ENCODE measurements around the gene MROH2B.

MROH2B gene

DNA sequence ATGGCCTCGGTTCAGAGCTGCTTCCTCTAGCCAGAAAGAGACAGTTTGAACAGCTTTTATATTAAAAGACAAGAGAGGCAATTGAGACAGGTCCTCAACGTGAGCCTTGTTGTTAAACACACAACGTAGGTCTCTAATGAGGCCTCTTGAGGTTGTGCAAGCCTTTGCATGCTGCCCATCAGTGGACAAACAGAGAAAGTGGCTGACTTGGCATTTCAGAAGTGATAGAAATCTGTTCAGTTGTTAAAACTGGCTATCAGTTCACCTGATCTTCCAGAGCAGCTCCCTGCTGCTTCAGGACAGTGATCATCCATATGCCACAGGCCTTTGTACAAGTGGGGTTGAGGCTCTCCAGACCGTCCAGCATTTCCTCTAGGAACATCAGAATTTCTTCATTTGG is 58.8 kb downstream of the MROH2B start:
- no peak for DNase-seq

GRCh38 chr5:41010572-41010971 is 60.6 kb downstream of the MROH2B start:
- no peak for DNase-seq

DNA sequence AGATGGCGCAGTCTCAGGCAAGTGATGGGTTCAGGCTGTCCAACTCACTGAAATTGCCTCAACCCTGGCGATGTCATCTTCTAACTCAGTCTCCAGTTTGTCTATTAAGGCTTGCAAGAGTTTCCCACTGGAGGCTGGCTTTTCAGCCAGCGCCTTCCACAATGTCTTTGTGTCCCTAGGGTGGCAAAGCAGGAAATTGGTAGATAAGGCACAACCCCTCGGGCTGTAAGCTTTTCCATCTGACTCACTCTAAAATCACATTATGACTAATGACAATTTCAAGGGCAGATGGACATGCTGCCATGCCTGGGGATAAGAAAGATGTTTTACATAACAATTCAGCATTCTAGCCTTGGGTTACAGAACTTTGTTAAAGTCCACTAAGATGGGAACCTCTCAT is 61.9 kb downstream of the MROH2B start:
- no peak for DNase-seq

- no peak for DNase-seq
Measured at GRCh38 chr5:41004931-41005330, 66.2 kb downstream of the MROH2B start.

- no peak for DNase-seq
Measured at GRCh38 chr5:41003670-41004376, 67.3 kb downstream of the MROH2B start.

DNA sequence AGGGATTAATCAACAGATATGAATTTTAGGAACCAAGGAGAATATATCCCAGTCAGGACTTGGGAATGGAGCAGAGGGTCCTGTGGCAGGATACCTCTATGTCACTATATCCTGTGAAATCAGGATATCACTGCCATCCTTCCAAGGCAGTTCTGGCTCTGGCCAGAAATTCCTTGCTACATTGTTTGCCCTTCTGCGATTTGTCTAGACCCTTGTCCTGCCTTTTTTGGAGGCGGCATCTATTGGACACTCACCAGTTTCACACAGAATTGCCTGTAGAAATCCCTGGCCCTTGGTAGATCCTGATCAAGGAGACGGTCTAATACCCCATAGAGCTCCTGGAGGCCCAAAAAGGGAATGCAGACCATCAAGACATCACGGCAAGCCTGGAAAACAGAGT is 71.2 kb downstream of the MROH2B start:
- DNase-seq = no peak

GRCh38 chr5:40999142-40999541 is 72.0 kb downstream of the MROH2B start:
- DNase-seq = no peak

DNA sequence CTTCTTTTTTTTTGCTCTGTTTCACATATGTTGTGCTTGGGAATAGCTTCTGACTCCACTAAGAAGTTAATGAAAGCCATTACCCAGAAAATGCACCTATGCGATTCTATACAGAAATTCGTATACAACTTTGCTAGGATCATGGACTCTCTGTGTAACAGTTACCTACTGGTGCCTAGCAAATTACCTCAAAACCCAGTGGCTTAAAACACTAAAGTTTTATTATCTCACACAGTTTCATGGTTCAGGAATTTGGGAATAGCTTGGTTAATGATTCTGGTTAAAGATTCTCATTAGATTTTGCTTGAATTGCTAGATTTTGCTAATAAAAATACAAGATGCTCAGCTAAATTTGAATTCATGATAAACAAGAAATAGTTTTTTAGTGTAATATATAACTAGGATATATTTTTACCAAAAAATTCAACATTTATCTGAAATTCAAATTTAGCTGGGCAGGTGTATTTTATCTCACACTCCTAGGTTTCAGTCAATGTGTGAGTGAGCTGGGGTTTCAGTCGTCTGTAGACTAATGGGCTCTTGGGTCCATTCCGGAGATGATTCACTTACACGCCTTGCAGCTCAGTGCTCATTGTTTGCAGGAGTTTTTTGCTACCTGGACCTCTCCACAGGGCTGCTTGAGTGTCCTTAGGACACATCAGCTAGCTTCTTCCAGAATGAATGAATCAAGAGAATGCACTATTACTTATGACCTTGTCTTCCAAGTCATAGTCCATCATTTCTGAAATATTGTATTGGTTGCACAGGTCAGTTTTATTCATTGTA is 75.1 kb downstream of the MROH2B start:
- no peak for DNase-seq

GRCh38 chr5:40991981-40992559 is 79.1 kb downstream of the MROH2B start:
- DNase-seq = no peak

DNA sequence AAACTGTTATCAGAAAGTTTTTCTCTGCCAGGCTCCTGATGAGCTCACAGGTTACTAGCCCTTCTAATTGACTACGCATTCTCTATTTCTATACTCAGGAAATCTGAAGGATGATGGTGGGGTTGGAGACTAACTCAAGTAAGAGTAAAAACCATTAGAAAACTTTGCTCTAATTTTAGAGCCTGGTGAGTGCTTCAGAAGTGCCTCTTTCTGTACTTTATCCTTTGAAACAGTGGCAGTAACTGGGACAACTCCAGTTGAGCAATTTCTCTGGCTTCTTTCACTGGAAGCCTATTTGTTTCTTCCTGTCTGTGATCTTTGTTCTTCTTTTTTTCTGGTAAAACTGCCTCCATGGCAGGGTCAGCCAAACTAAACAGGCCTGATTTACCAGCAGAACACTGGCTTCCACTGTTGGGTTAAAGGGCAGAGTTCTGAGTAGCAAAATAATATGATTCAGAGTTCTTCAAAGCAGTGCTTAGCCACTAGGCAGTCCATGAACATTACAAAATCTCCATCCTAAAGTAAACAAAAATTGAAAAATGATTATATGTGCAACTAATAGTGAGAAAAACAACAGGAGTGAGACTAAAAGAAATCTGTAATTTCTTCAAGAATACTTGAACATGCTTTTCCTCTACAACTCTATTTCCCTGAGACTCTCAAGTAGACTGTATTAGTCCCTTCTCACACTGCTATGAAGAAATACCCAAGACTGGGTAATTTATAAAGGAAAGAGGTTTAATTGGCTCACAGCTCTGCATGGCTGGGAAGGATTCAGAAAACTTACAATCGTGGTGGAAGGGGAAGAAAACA is 79.8 kb downstream of the MROH2B start:
- no peak for DNase-seq

DNA sequence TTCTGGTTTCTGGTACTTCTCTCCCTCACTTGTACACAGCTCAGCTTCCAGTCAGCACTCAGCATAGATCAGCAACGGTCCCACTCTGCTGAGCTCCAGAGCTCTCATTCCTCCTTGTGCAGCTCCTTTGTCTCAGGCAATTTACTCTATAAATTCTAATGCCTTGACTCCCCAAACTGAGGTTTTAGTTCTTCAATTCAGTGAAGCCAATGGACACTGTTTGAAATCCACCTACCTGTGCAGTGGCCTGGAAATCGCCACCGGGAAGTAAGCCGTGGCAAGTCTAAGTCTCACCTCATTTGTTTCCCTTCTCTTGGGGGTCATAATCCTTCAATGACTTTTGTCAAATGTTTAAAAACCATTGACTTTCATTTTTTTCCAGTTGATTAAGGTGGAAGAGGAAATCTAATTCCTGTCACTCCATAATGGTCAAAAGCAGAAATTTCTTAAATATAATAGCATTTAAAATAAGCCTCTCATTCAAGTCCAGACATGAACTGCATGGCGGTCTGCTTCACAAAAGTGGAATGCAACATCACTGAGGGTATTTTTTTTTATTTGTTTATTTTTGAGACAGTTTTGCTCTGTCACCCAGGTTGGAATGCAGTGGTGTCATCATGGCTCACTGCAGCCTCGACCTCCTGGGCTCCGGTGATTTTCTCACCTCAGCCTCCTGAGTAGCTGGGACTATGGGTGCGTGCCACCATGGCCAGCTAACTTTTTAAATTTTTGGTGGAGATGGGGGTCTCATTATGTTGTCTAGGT is 82.2 kb downstream of the MROH2B start:
- DNase-seq = no peak

DNA sequence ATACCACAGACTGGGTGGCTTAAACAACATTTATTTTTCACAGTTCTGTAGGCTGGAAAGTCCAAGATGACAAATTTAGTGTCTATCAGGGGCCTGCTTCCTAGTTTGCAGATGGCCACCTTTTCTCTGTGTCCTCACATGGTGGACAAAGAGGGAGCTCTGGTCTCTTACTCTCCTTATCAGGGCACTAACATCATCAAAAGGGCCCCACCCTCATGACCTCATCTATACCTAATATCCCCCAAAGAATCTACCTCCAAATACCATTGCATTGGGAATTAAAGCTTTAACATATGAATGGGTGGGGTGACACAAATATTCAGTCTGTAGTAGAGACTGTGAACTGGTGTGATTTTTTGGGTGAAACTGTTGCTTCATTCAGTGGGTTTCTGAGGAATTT is 83.8 kb downstream of the MROH2B start:
- no peak for DNase-seq

DNA sequence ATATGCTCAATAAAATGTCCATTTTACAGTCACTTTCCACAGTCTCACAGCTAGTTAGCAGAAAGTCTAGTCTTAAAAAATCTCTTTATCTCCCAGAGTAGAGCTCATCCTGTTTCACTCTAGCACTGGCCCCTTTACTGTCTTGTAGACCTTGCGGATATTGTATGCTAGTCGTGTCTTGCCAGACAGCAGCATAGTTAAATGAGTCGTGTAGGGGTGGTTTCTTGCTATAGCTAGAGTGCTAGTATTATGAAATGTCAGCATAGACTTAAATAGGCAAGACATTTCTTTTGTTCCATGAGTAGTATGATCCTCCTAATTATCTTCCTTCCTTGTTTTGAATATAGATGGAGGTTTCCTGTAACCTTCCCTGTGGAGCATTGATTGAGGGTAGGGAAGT is 84.5 kb downstream of the MROH2B start:
- no peak for DNase-seq

- DNase-seq = peak; percentile 29
Measured at GRCh38 chr5:40985501-40985900, 85.6 kb downstream of the MROH2B start.

DNA sequence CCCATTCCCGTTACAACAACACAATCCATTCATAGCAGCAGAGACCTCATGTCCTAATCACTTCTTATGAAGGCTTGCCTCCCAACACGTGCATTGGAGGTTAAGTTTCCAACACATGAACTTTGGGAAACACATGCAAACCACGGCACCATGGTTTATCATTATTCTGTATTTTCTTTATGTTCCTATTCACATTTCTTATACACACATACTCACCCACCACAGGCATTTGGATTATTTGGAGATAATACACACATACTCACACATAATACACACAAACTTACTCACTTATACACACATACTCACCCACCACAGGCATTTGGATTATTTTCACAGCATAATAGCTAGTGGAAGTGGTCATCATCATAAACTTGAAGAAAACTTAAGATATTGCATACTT is 86.3 kb downstream of the MROH2B start:
- DNase-seq = no peak

- DNase-seq = no peak
Measured at GRCh38 chr5:40983781-40984180, 87.4 kb downstream of the MROH2B start.

GRCh38 chr5:40981420-40981819 is 89.7 kb downstream of the MROH2B start:
- no peak for DNase-seq

GRCh38 chr5:40976836-40977235 is 94.3 kb downstream of the MROH2B start:
- no peak for DNase-seq

DNA sequence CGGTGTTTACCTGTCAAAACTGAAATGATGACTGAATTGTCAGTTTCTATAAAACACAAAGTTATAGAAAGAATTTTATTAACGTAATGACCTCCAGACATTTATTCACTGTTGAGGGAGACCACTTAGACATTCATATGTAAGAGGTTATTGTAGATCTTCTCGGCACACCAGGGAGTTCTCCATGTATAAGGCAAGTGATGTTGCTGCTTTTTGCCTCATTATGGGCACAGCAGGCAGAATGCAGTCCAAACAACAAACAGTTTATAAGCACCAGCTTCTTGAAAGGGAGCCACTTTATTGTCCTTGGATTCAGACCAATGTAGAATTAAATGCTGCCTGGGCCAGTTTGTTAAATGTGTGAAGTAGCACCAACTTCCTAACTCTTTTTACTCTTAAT is 95.1 kb downstream of the MROH2B start:
- DNase-seq = no peak

- no peak for DNase-seq
Measured at GRCh38 chr5:40973364-40974004, 97.7 kb downstream of the MROH2B start.

GRCh38 chr5:40972434-40972833 is 98.7 kb downstream of the MROH2B start:
- no peak for DNase-seq
